ACHN (cell line): Measurements from ENCODE around the gene RPRD1B.

Source experiments
- DNase-seq: peaks from one replicate; pipeline ENCODE4 v3.0.0-alpha.2; 2015
- in situ Hi-C: cut with HindIII; loops from 2 replicates; pipeline ENCODE4 v1.10.0; 2017; ENCODE audit warnings: low sequenced_read_pairs, low pct_ligation_motif_present, low pct_unique_long_range_greater_than_20kb

The RPRD1B gene

GRCh38 chr20:38137441-38138037 is 104.0 kb downstream of the RPRD1B start:
- in situ Hi-C loops = no loop called here
- no peak for DNase-seq

- in situ Hi-C loops = no loop called here
- DNase-seq = no peak
These were observed 104.7 kb downstream of the RPRD1B start for GRCh38 chr20:38138086-38138778.

GRCh38 chr20:38139156-38139912 is 105.8 kb downstream of the RPRD1B start:
- no peak for DNase-seq
- in situ Hi-C loops = no loop called here

- in situ Hi-C loops = no loop called here
- DNase-seq = no peak
These were observed 106.6 kb downstream of the RPRD1B start for GRCh38 chr20:38139977-38140753.

- in situ Hi-C loops = no loop called here
These were observed 107.8 kb downstream of the RPRD1B start for GRCh38 chr20:38141204-38141888.

More at GRCh38 chr20:38141204-38141888, 107.8 kb downstream of the RPRD1B start:
- DNase-seq = no peak
